NB4 (cell line): Measurements from ENCODE around the gene RHBDF2.

Experiments used
- CTCF ChIP-seq: IDR thresholded peaks from one replicate; pipeline ENCODE4 v1.5.1; 2012; ENCODE audit warnings: low read depth, low read length
- POLR2A ChIP-seq: IDR thresholded peaks from 2 replicates; pipeline ENCODE4 v1.6.1; 2011; ENCODE audit warnings: mild to moderate bottlenecking; ENCODE audit not compliant: insufficient read length; ENCODE audit errors: extremely low read depth
- TF ChIP-seq, protein P1 (sequence below): IDR thresholded peaks from 2 replicates; pipeline ENCODE4 v1.6.1; 2011; ENCODE audit warnings: low read depth, low read length

GRCh38 chr17:76542566-76542971 lies 41.3 kb upstream of the RHBDF2 start:
- TF ChIP-seq POLR2A = no peak
- no peak for TF ChIP-seq CTCF
- TF ChIP-seq, protein P1, sequence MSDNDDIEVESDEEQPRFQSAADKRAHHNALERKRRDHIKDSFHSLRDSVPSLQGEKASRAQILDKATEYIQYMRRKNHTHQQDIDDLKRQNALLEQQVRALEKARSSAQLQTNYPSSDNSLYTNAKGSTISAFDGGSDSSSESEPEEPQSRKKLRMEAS = no peak
